ENCODE results near the gene GOLGA6L7.
"Not testable (repeated sequence)": the region's sequence is repeated elsewhere in the genome, so short reads cannot be mapped to it uniquely, and the experiment has no call there.

The GOLGA6L7 gene

GRCh38 chr15:28881600-28881999, 33.2 kb upstream of the GOLGA6L7 start:
- DNase-seq = no peak

- DNase-seq = no peak
These were observed 32.7 kb upstream of the GOLGA6L7 start for GRCh38 chr15:28881170-28881569.

GRCh38 chr15:28880680-28881079, 32.2 kb upstream of the GOLGA6L7 start:
- DNase-seq = no peak

GRCh38 chr15:28879551-28879950, 31.1 kb upstream of the GOLGA6L7 start:
- no peak for DNase-seq

- DNase-seq = no peak
These were observed 29.8 kb upstream of the GOLGA6L7 start for GRCh38 chr15:28878209-28878608.

- DNase-seq = no peak
These were observed 28.4 kb upstream of the GOLGA6L7 start for GRCh38 chr15:28876845-28877185.

GRCh38 chr15:28876131-28876844, 27.8 kb upstream of the GOLGA6L7 start:
- no peak for DNase-seq

GRCh38 chr15:28875461-28876000, 27.1 kb upstream of the GOLGA6L7 start:
- DNase-seq = no peak

- no peak for DNase-seq
These were observed 25.2 kb upstream of the GOLGA6L7 start for GRCh38 chr15:28873585-28874190.

GRCh38 chr15:28873006-28873405, 24.6 kb upstream of the GOLGA6L7 start:
- DNase-seq = no peak

- no peak for DNase-seq
These were observed 22.7 kb upstream of the GOLGA6L7 start for GRCh38 chr15:28871168-28871567.

GRCh38 chr15:28868744-28869345, 20.4 kb upstream of the GOLGA6L7 start:
- no peak for DNase-seq

GRCh38 chr15:28861589-28862293, 13.3 kb upstream of the GOLGA6L7 start:
- DNase-seq = not testable (repeated sequence)

- peak; percentile 0 to 1 for DNase-seq
These were observed 12.6 kb upstream of the GOLGA6L7 start for GRCh38 chr15:28861031-28861534.

- not testable (repeated sequence) for DNase-seq
These were observed 6.1 kb upstream of the GOLGA6L7 start for GRCh38 chr15:28854578-28854977.

GRCh38 chr15:28853654-28854053, 5.2 kb upstream of the GOLGA6L7 start:
- DNase-seq = not testable (repeated sequence)

GRCh38 chr15:28849766-28850165, 1.3 kb upstream of the GOLGA6L7 start:
- DNase-seq = not testable (repeated sequence)

- not testable (repeated sequence) for DNase-seq
These were observed 827 bp upstream of the GOLGA6L7 start for GRCh38 chr15:28849271-28849670.

GRCh38 chr15:28847959-28848358, 485 bp downstream of the GOLGA6L7 start:
- not testable (repeated sequence) for DNase-seq

GRCh38 chr15:28847247-28847646, 1.2 kb downstream of the GOLGA6L7 start:
- DNase-seq = not testable (repeated sequence)

GRCh38 chr15:28844147-28844546, 4.3 kb downstream of the GOLGA6L7 start:
- not testable (repeated sequence) for DNase-seq

GRCh38 chr15:28843520-28843919, 4.9 kb downstream of the GOLGA6L7 start:
- not testable (repeated sequence) for DNase-seq

GRCh38 chr15:28842210-28842609, 6.2 kb downstream of the GOLGA6L7 start:
- DNase-seq = not testable (repeated sequence)
